NCI-H1105 (cell line): Measurements from ENCODE around the gene RIMBP3C.
"Not testable (repeated sequence)": the region's sequence is repeated elsewhere in the genome, so short reads cannot be mapped to it uniquely, and the experiment has no call there.

Experiments
- DNase-seq: peaks from one replicate; lab custom pipeline; 2025; lab: John Stamatoyannopoulos, UW

Gene RIMBP3C

DNA sequence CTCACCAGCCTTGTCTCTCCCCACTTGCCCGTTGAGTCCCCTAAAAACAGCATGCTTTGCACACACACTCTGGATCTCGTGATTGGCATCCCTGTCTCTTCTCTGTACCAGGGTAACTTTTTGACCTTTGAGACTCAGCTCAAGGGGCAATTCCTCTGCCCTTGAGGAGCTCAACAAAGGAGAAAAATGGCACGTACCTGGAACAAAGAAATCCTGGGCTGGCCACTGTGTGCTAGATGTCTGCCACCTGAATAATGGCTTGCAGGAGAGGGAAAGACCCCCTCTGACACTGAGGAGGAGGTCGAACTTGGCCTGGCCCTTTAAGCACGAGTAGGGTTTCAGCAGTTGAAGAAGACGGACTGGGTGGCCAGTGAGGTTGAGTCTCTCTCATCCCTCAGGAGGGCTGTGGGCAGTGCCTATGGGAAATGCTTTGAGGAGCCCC is 22.1 kb upstream of the RIMBP3C start:
- DNase-seq, result no peak

DNA sequence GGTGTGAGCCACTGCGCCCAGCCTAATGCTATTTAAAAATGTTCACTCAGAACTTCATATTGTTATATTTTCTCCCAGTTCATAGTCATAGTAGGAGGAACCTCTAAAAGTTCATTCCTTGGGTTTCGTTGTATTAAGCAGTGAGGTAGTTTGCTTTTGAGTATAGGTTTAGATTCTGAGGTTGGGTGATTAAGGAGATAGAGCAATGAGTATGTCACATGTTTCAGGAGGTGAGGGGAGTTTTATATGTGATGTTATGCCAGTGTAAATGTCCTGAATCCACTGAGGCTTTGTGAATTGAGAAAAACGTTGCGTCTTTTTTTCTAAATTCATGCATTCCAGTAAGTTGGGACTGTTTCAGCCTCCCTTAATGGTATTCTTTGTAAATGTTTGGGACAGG is 20.4 kb upstream of the RIMBP3C start:
- no peak for DNase-seq

DNA sequence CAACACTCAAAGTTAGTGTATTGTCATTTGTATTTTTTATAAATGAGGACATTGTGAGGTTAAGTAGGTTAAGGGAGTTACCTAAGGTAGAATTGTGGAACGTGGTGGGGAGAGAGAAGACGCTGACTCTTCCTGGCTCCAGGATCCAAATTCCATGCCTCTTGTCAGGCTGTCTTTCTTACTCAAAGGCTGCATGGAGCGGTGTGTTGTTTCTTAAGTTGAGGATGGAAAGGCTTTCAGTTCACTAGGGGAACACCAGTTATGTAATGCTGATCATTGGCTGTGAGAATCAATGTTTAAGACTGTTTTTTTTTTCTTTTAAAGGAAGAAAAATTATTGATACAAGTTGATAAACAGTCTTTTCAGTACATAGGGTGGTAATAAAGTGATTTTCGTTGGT is 19.1 kb upstream of the RIMBP3C start:
- no peak for DNase-seq

DNA sequence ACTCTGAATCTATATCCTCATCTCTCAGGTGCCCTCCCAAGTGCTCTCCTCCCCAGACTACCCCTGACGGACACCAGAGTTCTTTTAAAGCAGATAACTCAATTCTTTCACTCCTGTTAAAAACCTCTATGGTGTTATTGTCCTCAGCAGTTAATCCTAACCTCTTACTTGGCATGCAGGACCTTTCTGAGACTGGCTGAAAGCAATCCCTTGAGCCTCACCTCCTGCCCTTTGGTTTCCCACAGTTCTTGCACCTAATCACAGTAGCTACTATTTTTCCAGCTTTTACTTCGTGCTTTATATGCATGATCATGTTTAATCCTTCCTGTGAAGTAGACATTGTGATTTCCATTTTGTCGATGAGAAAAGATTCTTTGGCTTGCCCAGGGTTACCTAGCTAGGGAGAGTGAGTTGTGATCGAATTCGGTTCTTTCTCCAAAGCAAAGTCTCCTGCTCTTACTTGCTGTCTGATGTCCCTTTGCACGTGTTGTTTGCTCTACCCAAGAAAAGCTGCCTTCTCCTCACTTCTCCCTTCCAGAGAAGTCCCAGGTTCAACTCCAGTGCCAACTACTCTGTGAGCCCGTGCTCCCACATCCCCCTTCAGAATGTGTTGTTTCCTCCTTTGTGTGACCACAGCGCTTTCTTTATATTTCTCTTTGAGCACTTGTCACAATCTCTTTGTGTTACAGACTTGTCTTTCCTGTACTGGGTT is 18.4 kb upstream of the RIMBP3C start:
- no peak for DNase-seq

DNA sequence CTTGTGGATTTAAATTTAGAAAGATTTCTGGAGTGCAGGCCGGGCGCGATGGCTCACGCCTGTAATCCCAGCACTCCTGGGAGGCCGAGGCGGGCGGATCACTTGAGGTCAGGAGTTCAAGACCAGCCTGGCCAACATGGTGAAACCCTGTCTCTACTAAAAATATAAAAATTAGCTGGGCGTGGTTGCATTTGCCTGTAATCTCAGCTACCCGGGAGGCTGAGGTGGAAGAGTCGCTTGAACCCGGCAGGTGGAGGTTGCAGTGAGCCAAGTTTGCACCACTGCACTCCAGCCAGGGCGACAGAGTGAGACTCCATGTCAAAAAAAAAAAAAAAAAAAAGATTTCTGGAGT is 17.8 kb upstream of the RIMBP3C start:
- not testable (repeated sequence) for DNase-seq

DNA sequence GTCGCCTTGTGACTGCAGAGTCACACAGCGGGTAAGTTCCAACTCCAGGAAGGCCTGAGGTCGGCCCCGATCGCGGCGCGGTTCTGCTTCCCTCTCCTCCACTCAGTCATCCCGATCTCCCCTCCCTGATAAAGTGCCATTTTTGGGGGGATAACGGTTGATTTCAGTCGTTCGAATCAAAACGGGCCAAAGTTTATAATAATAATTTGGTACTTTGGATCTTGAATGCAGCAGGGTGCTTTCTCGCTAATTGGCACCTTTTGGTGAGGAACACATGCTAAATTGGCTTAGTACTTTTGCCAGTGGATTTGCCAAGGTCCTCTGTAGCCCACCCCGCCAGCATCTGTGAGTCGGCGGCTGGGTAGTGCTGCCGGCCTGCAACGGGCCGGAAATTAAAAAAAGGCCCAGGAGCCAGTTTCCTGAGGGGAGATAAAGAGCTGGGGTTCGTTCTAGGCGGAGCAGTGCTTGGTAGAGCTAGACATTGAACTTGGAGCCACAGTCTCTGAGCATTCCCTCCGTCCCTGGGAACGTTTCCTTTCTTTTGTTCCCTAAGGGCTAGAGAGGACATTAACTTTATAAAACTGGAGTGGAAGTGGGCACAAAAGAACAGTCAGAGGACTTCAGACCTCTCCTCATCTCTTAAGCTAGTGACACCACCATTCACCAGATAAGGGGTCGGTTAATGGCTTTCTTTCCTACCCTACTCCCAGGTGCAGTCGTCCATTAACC is 17.2 kb upstream of the RIMBP3C start:
- DNase-seq, result no peak

DNA sequence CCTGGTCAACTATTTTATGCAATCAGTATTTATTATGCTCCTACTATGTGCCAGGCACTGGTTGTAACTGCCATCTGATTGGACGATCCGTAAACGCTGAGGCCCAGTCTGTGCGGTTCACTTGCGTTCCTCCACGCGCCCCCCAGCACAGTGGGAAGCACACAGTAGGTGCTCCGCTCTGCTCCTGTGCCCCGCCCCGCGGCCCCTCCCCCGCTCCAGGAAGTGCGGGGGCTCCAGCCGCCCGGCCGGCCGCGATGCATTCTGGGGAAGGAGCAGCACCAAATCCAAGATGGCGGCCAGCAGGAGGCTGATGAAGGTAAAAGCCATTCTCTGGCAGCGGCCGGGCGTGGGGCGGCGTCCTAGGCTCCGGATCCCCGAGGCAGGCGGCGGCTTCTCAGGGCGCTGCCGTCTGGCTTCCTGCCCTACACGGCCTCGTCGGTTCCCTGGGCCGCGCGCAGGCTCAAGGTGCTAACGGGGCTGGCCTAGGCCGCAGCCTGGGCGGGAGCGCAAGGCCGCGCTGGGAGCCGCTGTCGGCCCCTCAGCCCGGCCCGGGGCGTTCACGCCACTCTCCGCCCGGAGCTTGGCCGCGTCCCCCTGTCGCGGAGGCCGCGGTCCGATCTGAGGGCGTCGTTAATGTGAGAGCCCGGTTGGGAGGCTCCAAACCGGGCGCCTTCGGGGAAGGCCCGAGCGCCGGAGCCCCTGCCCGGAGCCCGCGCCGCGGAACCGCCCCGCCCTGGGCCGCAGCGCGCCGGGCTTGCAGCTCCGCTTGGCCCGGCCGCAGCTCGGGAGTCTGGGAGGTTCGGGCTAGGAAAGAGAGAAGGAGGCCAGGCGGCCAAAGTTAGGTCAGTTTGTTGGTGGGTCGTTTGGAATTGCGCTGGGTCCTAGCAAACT is 16.4 kb upstream of the RIMBP3C start, which contains the start of gene UBE2L3:
TSS of gene UBE2L3 (plus strand) at position 259 of the 891 bp plus-strand sequence. CDS start at position 290, 31 bp downstream.
- peak; percentile 51 for DNase-seq

DNA sequence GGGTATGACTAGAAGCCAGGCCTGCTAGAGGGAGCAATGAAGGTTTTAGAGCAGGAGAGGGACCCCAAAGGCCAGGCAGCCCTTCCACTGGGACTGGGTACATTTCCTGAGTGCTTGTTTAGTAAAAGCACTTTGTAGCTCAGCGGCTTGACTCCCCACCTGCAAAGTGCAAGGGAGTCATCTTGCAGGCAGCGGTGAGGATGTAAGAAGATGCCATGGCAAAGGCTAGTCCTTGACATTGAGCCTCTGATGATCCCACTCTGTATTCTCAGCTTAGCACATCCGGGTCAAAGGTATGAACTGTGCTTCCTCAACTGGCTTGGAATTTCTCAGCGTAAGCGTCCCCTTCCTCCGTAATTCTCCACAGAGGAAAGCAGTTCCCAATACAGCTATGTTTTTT is 13.2 kb upstream of the RIMBP3C start:
- DNase-seq, result no peak

DNA sequence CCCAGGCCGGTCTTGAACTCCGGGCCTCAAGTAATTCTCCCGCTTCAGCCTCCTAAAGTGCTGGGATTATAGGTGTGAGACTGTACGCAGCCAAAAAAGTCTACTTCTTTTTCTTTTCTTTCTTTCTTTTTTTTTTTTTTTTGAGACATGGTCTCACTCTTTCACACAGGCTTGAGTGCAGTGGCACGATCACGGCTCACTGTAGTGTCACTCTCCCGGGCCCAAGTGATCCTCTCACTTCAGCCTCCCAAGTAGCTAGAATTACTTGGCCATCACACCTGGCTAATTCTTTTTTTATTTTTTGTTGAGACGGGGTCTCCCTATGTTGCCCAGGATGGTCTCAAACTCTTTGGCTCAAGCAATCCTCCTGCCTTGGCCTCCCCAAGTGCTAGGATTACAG is 12.7 kb upstream of the RIMBP3C start:
- no peak for DNase-seq

DNA sequence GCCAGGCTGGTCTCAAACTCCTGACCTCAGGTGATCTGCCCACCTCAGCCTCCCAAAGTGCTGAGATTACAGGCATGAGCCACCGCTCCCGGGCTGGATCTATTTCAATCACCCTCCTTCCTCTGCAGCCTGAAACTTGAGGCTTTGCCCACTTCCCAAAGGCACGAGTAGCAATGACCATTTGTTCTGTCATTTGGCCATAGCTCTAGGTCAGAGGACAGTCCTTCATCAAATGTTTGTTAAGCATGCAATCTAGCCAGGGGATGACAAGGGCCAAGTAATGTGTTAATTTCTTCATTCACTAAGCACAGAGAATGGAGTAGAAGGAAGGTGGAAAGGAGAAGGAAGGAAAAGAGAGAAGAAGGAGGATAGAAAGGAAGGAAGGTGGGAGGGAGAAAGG is 9.4 kb upstream of the RIMBP3C start:
- not testable (repeated sequence) for DNase-seq

DNA sequence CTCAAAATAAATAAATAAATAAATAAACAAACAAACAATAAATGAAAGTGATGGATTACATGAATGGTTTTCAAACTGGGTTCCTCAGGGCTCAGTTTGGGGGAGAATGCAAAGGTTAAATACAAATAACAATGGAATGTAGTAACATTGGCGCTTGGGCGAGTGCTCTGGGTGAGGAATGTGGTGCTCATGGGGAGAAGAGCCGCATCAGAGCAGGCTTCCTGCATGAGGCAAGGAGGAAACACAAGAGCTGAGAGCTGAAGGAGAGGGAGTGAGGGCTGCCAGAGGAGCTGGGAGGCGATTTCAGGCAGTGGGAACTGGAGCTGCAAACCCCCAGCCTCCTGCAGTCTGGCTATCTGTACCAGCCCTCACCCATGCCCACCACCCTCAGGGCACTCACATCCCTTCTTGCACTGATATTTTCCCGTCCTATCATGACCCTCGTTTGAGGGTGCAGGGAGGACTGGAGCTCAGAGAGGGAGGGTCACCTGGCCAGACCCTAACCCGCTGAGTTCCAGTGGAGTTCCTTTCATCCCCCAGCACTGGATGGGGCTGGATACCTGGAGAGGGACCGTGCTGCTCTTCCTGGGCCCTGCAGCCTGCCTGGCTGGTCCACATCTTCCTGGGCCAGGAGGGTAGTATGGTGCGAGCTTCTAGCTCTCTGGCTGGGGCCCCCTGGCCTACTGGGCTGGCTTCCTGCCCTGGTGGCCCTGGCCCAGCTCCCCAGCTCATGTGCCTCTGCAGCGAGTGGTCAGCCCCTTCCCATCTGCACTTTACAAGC is 8.3 kb upstream of the RIMBP3C start:
- DNase-seq, result not testable (repeated sequence)

DNA sequence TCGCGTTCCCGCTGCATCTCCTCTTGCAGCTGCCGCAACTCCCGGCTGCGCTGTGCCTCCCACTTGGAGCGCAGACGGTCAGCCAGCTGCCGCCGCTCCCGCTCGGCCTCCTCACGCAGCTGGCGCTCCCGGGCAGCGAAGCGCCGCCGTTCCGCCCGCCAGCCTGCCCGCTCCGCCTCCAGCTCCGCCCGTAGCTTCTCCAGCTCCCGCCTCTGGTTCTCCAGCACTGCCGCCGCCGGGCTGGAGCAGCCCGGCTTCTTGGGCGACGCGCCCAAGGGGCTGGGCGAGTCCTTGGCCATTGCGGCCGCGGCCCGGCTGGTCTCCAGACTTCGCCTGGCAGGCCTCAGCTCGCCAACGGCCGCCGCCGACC is 598 bp downstream of the RIMBP3C start:
- DNase-seq, result not testable (repeated sequence)

DNA sequence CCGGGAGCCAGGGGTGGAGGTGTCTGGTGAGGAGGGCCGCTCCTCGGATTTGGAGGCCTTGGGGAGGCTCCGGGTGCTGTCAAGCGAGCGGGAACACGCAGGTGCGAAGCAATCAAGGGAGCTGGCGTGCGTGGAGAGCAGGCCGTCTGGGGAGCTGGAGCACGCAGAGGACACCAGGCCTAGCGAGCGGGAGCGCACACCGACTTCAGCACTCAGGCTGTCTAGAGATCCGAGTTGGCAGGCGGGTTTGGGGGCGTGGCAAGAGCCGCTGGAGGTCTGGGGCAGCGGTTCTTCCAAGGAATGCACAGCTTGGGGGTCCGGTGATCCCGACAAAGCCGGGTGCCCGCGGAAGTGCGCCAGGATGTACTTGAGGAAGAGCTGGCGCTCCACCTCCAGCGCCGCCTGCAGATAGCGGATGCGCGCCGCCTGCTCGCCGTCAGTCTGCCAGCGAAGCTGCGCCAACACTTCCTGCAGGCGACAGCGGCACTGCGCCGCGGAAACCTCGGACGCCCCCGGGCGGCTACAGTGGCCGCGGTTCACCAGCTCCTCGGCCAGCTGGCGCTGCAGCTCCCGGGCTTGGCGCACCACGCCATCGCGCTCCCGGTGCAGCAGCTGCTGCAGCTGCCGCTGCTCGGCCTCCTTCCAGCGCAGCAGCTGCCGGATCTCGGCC is 1.1 kb downstream of the RIMBP3C start:
- DNase-seq, result not testable (repeated sequence)

DNA sequence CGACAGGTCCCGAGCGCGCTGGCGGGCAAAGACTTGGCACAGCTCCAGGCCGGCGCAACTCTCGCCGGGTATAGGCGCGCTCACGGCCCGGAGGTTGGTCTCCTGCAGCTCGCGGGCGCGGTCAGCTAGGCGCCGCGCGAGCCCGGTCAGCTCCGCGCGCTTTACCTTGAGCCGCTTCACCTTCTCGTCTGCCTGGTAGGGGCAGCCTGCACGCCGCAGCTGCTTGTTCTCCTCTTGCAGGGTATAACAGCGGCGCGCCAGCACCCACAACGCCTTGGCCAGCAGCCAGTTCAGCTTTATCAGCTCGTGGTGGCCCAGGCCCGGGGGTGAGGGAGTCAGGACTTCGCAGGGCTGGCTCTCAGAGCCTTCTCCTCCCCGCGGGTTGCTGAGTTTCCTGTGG is 1.7 kb downstream of the RIMBP3C start:
- DNase-seq, result not testable (repeated sequence)

DNA sequence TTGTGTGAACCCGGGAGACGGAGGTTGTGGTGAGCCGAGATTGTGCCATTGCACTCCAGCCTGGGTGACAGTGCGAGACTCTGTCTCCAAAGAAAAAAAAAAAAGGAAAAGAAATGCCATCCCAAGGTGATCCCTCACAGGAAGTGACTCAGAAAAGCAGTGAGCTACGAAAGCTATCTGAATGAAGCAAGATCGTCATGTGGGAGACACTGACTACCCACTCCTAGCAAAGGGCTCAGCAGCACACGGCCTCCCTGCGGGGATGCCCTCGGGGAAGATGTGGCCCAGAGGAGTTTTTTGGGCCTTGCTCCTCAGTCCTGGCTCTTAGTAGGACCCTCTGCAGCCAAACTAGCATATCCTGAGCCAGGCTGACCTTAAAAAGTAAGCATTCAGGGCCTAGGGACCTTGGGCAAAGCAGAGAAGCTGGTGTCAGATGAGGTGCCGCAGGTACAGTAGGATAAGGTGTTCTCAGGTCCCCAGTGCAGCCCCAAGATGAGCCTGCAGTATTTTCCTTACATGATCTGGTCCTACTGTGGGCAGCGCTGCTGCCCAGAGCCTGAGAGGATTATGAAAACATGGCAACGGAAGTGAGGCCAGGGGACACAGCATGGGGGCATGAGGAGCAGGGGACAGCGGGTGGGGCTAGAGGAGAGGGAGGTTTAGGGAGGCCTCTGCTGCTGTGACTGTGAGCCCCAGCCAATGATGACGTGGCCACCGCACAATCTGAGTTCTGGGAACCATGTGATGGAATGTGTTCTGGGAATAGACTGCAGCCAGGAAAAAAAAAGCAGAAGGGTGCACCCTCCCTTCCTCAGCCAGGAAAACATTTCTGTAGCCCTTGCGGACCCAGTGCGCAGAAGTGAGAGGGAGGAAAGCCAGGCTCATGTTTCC is 6.6 kb downstream of the RIMBP3C start:
- not testable (repeated sequence) for DNase-seq

DNA sequence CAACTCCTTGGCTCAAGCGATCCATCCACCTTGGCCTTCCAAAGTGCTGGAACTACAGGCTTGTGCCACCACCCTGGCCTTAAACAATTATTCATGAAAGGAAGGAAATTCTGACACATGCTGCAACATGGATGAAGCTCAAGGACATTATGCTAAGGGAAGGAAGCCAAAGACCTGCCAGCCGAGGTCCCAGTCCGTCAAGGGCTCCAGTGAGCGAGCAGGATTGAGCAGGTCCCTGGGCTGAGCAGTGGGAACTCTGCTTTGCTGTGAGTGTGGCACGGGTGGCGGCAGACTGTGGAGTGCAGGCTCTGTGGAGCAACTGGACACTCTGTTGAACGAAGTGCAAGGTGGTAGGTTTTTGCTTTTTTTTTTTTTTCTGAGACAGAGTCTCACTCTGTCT is 11.4 kb downstream of the RIMBP3C start:
- DNase-seq, result not testable (repeated sequence)

DNA sequence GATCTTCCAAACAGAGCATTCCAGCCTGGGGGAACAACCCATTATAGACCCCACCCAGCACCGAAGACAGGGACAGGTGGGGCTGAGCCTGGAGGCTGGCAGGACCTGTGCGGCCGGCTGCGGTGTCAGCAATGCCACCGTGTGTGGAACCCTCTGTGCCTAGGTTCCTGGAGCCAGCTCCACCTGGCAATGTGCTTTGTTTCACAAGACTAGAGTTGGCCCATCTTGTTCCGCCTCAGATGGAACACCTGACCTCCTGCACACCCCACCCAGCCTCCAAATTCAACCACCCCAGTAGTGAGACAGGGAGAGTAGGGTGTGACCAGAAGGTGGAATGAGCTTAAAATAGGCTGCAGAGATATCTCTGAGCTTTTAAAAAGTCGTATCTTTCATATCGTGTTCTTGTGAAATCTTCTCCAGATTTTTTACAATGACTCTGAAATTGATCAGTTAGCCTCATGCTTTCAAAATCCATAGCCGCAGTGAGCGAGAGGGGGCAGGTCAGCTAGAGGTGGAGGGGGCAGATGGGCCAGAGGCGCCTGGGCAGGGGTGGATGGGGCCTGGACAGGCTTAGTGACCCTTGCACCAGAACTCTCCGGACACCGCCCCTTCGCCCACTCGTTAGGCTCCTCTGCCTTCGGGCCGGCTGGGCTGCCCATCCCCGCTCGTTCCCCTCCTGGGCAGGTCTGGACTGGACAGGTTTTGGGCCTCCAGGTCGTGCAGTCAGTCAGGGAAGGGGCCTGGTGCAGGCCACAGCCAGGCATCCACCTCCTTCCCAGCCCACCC is 18.2 kb downstream of the RIMBP3C start:
- not testable (repeated sequence) for DNase-seq

DNA sequence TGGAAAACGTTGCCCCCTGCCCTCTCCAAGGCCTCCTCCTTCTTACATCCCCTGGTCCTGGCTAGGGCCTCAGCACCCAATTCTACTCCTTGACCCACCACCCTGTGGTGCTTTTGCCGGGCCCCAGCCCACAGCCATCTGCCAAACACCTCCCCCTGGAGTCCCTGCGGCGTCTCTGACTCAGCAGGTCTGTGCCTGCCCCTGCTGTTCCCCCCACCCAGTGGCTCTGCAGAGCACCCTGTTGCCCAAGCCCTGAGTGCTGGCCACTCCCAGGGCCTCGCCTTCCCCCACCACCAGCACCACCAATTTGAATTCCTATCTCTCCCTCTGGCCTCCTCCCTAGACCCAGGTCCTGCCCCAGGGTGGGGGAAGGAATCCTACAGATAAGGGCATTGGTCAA is 19.7 kb downstream of the RIMBP3C start:
- DNase-seq, result not testable (repeated sequence)
